Posterior vena cava (tissue), 2 donors: ENCODE measurements around the gene TCAF1. TPM values are rescaled to one million over a fixed set of nuclear protein-coding genes. Genes with fewer than 3 reads are reported as not detected.
A peak's percentile ranks its signal among the peaks of the same experiment; 100 is the strongest.

Source experiments
- DNase-seq: peaks from one replicate; pipeline ENCODE4 v3.0.0-alpha.2; 2020; ENCODE audit warnings: low spot score
- intact Hi-C, 2 donors: fragments of 100-400 bp; cut with DNase I; formaldehyde crosslinking; loops; one replicate each; pipeline versions ENCODE4 v1.14.1 to v1.14.2; 2022 to 2023
- long read RNA-seq, 2 donors: library from polyadenylated mRNA; unstranded; transcript quantifications; one replicate each; pipeline ENCODE4 v2.0.0, GENCODE V29; 2020 to 2021
- total RNA-seq, 2 donors: library from RNA; stranded (reverse); fragmentation: NEBNext Ultra II Directional; extraction: Animal tissue kit (Norgen Biotek cat#: 25700); gene quantifications; one replicate each; pipeline ENCODE4 v1.2.1, GENCODE V29; 2021
- donor health status: DM: yes; HTN: yes; CAD: no.
- donor health status: DM: yes; HTN: yes; CAD: no.

The TCAF1 gene
- total RNA-seq: 10 to 100 TPM; 33.9 to 36.1 TPM
- long read RNA-seq, donor 1, full-length matches to known transcripts: 1 of 23 reads
- long read RNA-seq, donor 1, partial matches to known transcripts: 14 of 23 reads
- long read RNA-seq, donor 1, other reads (novel, unspliced or antisense): 8 of 23 reads
- long read RNA-seq, donor 2, partial matches to known transcripts: 11 of 21 reads
- long read RNA-seq, donor 2, other reads (novel, unspliced or antisense): 9 of 21 reads

GRCh38 chr7:143901668-143902331 lies at the start of gene TCAF1:
Gene TCAF1, minus strand, starts transcription at chr7:143902176. Its CDS starts 25,568 bp downstream, at chr7:143876608.
- intact Hi-C loops: no loop called here
- peak; percentile 99 for DNase-seq

GRCh38 chr7:143948733-143949132 lies 46.8 kb upstream of the TCAF1 start:
- intact Hi-C loops: no loop called here
- DNase-seq: no peak

- no peak for DNase-seq
- intact Hi-C loops: no loop called here
Measured at GRCh38 chr7:143947111-143947510, 45.1 kb upstream of the TCAF1 start.

GRCh38 chr7:143945423-143945822 lies 43.4 kb upstream of the TCAF1 start:
- DNase-seq: no peak
- intact Hi-C loops: no loop called here

GRCh38 chr7:143938379-143939243 lies 36.6 kb upstream of the TCAF1 start:
- DNase-seq: no peak
- intact Hi-C loops: no loop called here

- intact Hi-C loops: no loop called here
- DNase-seq: no peak
Measured at GRCh38 chr7:143936087-143937009, 34.4 kb upstream of the TCAF1 start.

- DNase-seq: no peak
- intact Hi-C loops: no loop called here
Measured at GRCh38 chr7:143934526-143935325, 32.8 kb upstream of the TCAF1 start, which contains the start of gene OR2F2. Gene OR2F2, plus strand, starts transcription at chr7:143935233. Its CDS starts 0 bp downstream, at chr7:143935233.

- intact Hi-C loops: no loop called here
- no peak for DNase-seq
Measured at GRCh38 chr7:143931739-143932138, 29.8 kb upstream of the TCAF1 start.

- no peak for DNase-seq
- intact Hi-C loops: no loop called here
Measured at GRCh38 chr7:143929224-143929920, 27.4 kb upstream of the TCAF1 start.

GRCh38 chr7:143924851-143925250 lies 22.9 kb upstream of the TCAF1 start:
- DNase-seq: no peak
- intact Hi-C loops: no loop called here

GRCh38 chr7:143914938-143915652 lies 13.1 kb upstream of the TCAF1 start:
- intact Hi-C loops: no loop called here
- no peak for DNase-seq

GRCh38 chr7:143913945-143914615 lies 12.1 kb upstream of the TCAF1 start:
- intact Hi-C loops: no loop called here
- DNase-seq: no peak

- DNase-seq: no peak
- intact Hi-C loops: no loop called here
Measured at GRCh38 chr7:143910473-143911248, 8.7 kb upstream of the TCAF1 start.

GRCh38 chr7:143909863-143910262 lies 7.9 kb upstream of the TCAF1 start:
- intact Hi-C loops: no loop called here
- DNase-seq: no peak

GRCh38 chr7:143908120-143908519 lies 6.1 kb upstream of the TCAF1 start:
- intact Hi-C loops: no loop called here

GRCh38 chr7:143906895-143907294 lies 4.9 kb upstream of the TCAF1 start:
- no peak for DNase-seq
- intact Hi-C loops: no loop called here

More at GRCh38 chr7:143908120-143908519, 6.1 kb upstream of the TCAF1 start:
- DNase-seq: no peak
